Islet precursor cell (in vitro differentiated cells): ENCODE measurements around the gene OGA.

ENCODE experiments used
- DNase-seq: peaks from one replicate; pipeline ENCODE4 v3.0.0-alpha.2; 2018

The OGA gene

DNA sequence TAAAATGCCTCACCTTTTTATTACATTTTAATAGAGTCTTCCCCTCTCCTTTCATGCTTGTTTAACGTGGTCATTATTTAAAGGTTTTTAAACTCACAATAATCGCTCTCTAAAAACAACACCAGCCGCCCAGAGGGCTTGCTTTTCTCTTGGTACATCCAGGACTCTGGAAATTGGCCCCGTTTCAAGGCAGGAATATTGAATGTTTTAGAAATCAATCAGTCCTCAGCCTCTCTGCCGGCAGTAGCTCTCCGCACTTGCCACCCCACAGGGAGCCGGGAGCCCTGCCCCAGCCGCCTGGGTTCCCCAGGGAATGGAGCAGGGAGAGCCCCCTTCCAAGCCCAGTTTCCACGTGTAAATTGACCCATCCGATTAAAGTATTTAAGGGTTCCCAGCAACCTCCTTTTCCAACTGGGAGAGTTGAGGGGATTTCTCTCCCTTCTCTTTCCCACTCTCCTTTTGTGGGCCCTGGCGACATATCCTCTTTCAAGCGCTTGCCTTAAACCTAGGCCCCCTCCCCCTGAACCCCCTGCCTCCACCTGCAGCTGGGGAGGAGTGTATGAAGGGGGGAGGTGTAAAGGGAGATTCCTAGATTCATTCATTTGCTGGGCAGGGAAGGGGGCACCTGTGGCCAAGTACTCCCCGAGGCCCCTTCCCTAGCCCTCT lies 44.2 kb downstream of the OGA start:
- no peak for DNase-seq

- DNase-seq: peak; percentile 47
Observed at GRCh38 chr10:101772895-101773761, 45.1 kb downstream of the OGA start.

DNA sequence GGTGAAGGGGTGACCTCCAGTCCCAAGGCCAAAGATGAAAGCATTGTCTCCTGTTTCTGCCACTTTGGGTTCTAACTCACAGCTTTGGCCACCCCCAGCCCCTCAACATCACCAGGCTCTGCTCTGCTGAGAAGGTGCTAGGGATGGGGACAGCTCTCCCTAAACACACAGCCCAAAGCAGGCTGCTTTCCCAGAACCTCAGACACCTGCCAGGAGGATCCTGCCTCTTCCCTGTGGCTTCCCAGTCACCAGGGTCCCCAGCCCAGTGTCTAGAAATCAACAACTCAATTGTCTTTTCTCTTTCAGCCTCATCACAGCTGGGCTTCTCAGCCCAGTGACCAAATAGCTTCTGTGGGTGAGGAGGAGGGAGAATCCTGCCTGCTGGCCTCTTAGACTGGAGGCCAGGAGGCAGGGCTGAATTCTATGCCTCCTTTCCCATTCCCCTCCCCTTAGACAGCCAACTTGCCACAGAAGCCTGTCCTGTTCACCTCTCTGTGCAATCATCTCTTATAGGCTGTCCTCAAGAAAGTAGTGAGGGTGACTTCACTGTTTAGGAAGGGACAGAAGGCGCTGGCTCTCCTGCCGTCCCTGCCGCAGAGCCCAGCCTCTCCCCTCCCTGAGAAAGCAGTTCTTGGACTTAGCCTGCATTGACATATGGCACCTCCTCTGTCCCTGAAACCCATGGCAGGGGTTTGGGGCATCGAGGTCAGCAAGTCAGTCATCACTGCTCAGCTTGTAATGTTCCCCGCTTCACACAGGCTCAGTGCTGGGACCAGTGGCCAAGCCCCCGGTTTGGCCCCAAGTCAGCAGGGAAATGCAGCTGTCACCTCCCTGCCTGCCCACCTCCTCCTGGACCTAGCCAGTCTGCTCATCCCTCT lies 46.0 kb downstream of the OGA start:
- DNase-seq: no peak

DNA sequence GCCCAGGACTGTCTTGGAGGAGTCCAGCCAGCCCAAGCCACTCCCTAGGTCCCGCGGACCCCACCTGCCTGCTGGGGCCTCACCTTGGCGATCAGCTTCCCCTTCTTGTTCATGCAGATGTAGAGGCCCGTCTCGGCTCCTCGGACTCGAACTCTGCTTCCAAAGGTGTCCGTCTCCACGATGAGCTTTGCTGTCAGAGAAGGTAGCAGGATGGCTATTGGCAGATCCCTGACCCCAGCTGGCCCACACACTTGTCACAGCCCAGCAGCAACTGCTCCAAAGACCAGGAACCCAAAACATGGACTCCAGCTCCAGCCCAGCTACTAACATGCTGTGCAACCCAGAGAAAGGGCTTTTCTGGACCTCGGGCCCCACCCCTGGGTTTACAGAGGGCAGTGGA lies 46.9 kb downstream of the OGA start:
- DNase-seq: no peak

DNA sequence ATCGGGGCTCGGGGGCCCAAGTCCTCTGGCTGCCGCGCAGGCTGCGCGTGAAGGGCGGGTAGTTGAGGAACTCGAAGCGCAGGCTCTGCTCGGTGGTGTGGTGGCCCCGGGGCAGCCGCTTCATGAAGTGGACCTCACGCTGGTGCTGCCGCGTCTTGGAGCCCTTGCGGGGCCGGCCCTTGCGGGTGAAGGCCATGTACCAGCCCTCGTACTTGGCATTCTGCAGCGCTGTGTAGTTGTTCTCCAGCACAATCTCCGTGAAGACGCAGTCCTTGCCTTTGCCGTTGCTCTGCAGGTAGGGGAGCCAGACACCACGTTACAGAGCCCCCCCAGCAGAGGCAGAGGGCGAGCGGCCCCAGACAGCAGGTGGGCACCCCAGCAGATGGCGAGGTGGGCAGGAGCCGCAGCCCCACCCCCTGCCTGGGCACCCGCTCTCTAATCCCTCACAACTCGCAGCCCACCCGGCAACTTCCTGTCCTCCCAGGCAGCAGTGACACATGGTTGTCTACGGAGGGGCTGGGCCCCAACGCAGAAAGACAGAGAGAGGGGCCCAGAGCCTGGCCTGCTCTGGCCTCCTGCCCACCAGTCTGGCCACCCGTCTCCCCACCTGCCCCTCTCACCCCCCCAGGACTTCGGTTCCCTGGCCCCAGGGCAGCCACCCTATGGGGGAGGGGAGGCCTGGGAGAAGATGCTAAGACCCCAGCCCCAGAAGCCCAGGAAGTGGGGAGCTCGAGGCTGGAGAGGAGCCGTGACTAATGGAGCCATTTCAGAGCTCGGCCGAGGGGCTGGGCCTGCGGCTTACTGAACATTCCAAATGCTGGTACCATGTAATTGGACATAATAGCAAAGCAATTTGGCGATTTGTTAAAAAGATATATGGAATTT lies 47.7 kb downstream of the OGA start:
- no peak for DNase-seq

DNA sequence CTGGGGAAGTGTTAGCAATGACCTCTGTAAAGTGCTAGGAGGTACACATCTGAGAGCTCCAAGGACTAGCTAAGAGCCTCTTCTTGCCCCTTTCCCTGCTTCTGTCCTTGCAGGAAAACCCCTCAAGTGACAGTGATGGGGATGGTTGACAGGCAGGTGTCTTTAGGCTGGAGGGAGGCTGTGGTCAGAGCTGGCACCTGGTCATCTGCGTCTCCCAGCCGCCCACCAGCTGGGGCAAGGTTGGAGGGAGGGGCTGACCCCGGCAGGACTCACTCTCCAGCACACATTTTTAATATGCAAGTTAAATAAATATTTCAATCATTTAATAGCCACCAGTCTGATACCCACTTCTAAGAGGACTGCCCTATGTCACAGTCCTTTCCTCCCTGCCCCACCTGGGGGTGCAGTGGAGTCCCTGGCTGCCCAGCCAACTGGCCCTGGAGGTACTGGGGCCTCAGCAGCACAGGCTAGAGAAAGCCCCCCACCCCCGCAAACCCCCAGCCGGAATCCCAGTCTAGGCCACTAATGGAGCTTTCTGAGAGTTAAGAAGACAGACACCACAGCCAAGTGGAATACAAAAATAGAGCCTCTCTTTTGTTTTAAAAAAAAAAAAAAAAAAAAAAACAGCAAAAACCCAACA lies 48.6 kb downstream of the OGA start:
- no peak for DNase-seq

GRCh38 chr10:101768791-101769170 lies 49.5 kb downstream of the OGA start:
- no peak for DNase-seq

- DNase-seq: no peak
Observed at GRCh38 chr10:101767966-101768790, 50.1 kb downstream of the OGA start.

GRCh38 chr10:101767600-101767945 lies 50.7 kb downstream of the OGA start:
- DNase-seq: no peak

- DNase-seq: no peak
Observed at GRCh38 chr10:101766753-101767599, 51.3 kb downstream of the OGA start.

DNA sequence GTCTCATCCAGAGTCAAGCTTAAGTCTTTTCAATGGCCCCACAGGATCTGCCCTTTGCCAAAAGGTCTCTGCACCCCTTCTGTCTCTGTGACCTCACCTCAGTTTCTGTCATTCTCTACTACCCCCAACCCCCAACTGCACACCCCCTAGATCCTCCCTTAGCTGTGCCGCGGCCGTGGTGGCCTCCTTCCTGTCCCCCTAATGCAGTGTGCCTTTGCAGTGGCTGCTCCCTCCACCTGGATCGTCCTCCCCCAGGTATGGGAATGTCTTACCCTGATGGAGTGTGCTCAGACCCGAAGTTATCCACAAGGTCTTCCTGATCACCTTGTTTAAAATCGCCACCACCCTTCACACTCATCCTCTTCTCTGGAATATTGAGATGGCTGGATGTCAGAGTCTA lies 51.9 kb downstream of the OGA start:
- DNase-seq: no peak

DNA sequence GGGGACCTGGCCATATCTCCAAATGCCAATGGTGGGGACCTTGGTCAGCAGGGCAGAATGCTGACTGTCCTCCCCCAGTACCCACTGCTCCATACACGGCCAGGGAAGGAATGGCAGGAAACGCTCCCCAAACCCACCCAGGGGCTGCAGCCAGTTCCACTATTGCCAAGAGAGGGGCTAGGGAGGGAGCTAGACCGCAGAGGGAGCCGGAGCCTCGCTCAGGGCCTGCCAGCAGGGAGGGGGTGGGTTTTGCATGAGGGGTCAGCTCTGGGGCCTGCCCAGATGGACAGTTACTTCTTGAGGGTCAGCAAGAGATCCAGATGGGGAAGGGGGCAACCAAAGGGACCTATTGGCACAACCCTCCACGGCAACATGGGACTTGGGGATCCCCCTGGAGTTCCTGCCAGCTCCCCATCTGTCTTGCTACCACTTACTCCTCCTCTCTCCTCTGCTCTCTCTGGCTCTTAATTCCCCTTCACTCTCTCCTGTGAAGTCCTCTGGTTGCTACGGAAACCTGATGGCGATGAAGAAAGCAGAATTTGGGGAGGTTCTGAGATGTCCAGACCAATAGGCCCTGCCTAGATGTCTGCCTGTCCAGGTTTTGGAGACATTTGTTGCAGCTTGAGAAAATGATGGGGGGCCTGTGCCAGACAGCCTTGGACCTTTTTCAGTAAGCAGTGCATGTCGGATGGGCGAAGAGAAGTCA lies 55.0 kb downstream of the OGA start:
- DNase-seq: no peak

- no peak for DNase-seq
Observed at GRCh38 chr10:101762736-101763135, 55.5 kb downstream of the OGA start.

- DNase-seq: no peak
Observed at GRCh38 chr10:101761226-101761625, 57.0 kb downstream of the OGA start.

DNA sequence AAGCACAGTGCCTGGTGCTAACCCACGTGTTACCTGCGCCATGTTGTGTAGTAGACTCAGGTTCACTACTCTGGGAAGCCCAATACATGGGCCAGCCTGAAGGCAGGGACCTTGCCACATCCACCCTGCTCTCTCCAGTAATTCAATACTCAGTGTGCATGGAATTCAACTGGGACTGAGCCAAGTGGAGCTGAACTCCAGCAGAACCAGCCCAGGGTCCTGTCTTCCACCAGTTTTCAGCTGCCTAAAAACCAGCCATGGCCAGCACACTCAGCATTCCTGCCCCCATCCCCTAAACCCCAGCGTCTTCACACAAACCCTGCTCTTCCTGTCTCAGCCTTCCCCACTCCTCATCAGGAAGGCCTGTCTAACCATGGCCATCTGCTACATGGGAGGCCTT lies 57.7 kb downstream of the OGA start:
- DNase-seq: no peak

- DNase-seq: no peak
Observed at GRCh38 chr10:101759309-101760247, 58.7 kb downstream of the OGA start.

DNA sequence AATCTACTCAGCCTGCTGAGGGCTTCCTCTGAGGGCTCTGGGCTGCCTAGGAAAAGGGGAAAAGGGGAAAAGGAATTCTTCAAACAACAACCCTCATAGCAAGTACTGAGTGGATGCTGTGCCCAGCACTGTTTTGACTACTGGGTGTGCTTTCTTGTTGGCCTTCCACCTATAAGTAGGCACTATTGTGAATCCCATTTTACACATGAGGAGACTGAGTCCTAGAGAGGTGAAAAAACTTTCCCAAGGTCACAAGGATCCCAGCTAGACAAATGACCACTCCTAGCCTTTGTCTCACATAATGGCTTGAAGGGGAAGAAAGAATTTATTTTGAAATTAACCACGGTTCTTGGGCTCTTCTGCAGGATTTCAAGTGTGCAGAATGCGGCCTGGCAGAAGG lies 59.4 kb downstream of the OGA start:
- no peak for DNase-seq

GRCh38 chr10:101752241-101752640 lies 66.0 kb downstream of the OGA start:
- DNase-seq: no peak
